Embryonic facial prominence (tissue), 1 donor: ENCODE results near the gene GPA33.

Source experiments
- DNase-seq: peaks from one replicate; pipeline ENCODE4 v3.0.0-alpha.2; 2016; ENCODE audit errors: extremely low spot score

GPA33 gene

GRCh38 chr1:167117225-167117624 lies 27.0 kb upstream of the GPA33 start:
- no peak for DNase-seq

DNA sequence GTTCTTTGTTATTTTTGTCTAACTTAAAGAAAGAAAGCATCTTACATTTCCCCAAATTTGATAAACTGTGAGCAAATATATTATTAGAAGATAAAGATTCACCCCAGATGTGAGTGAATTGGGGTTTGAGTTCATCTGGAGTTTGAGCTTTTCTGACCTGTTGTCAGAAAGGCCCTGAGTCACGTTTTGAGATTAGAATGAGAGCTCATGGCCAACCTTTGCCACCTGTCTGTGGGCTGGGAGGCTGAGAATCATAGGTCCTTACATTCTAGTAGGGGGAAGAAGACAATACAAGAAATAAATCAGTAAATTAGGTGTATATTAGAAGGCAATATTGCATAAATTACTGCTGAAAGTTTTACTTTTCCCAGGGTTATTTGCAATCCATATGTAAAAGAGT lies 26.0 kb upstream of the GPA33 start:
- no peak for DNase-seq

- DNase-seq: no peak
Measured at GRCh38 chr1:167115655-167116054, 25.5 kb upstream of the GPA33 start.

GRCh38 chr1:167114725-167115124 lies 24.5 kb upstream of the GPA33 start:
- DNase-seq: no peak

DNA sequence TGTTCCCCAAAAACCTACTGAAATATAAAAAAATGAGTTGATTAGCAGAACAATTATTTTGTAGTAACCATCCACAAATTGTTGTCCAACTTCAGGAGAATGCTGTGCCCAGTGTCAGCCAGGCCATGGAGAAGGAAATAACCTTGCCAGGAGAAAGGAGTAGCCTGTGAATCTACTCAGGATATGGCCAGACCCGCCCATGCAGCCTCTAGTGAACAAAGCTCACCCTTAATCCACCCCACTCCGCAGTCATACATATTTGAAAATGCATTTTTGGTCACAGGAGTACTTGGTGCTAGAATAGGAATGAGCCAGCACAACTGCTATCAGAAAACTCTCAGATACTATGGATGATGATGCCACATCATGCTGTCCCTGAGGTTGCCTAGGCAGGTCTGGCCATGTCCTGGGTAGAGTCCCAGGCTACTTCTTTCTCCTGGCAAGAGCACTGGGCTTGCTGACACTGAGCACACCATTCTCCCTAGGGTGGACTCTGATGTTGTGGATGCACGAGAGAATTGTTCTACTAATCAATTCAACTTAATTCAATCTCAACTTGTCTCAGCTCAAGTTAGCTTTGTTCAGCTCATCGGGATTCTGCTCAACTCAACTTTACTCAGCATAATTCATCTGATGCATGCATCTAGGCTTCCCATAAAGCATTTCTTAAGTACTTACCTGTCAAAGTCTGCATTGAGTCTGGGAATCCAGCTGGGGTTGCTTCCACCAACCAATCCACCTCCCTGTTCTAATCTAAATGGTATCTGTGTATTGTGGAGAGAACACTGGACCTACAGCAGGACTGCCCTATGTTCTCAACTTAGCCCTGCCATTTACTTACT lies 21.9 kb upstream of the GPA33 start:
- DNase-seq: no peak

DNA sequence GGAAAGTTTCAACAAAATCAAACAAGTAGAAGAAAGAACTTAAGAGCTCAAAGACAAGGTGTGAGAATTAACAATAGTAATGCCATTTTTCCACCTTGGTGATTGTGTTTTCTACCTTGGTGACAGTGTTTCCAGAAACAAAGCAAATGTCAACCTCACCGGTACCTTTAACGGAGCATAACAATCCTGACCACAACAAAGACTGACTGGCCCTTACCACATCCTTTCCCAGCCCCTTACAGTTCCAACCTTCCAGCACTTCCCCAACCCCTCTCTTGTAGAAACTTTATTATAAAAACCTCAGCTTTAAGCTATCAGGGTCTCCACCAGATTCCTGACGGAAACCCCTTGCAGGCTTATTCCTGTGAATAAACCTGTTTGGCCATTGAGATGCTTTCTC lies 20.4 kb upstream of the GPA33 start:
- no peak for DNase-seq

DNA sequence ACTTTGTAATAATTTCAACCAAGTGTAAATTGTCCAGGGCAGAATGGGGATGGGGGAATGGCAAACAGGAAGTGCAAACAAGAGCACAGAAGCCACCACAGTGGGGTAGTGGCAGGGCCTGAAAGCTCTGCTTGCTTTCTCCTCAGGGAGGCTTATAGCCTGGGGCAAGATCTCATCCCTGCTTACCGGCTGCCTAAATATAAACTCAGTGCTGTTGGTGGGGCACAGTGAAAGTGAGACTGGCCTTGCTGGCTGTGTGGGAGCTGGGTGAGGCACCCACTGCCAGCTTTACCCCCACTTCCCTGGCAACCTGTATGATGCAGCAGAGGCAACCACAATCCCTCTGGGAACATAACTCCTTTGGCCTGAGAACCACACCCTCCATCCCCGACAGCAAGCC lies 18.9 kb upstream of the GPA33 start:
- DNase-seq: no peak

DNA sequence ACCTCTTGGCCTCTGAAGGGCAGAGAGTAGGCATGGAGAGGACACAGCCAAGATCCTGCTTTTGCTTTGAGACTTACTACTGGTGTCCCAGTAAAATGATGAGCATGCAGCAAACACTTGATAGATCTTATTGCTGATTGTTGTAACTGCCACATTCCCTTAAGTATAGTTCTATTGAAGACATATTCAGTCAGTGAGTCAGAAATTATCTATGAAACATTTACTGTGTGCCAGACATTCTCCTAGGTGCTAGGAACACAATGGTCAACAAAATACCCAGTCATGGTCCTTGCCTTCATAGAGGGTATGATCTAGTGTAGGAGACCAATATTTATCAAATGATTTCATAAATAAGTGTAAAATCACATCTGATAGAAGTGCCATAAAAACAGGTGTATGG lies 17.3 kb upstream of the GPA33 start:
- DNase-seq: no peak

- DNase-seq: no peak
Measured at GRCh38 chr1:167106119-167106461, 15.9 kb upstream of the GPA33 start.

GRCh38 chr1:167105271-167106118 lies 15.3 kb upstream of the GPA33 start:
- no peak for DNase-seq

GRCh38 chr1:167104256-167104633 lies 14.1 kb upstream of the GPA33 start:
- DNase-seq: no peak

DNA sequence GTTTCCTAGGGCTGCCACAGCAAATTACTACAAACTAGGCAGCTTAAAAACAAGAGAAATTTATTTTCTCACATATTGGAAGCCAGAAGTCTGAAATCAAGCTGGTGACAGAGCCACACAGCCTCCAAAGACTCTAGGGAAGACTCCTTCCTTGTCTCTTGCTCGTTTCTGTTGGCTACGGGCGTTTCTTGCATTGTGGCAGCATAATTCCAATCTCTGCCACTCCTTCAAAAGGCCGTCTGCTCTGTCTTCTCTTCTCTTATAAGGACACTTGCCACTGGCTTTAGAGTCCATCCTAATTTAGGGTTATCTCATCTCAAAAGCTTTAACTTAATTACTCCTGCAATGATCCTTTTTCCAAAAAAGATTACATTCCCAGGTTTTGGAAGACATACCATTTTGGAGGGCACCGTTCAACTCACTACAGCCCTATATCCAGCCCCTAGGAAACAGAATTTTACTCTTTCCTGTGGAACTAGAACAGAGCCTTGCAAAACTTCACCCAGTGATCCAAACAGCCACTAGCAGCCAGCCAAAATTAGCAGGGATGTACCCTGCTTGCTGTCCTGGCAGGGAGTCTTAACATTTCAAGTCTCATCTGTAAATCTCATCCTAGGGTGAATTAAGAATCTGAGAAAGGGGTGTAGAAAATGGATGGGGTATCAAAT lies 12.9 kb upstream of the GPA33 start:
- DNase-seq: no peak

GRCh38 chr1:167101754-167102153 lies 11.6 kb upstream of the GPA33 start:
- no peak for DNase-seq

DNA sequence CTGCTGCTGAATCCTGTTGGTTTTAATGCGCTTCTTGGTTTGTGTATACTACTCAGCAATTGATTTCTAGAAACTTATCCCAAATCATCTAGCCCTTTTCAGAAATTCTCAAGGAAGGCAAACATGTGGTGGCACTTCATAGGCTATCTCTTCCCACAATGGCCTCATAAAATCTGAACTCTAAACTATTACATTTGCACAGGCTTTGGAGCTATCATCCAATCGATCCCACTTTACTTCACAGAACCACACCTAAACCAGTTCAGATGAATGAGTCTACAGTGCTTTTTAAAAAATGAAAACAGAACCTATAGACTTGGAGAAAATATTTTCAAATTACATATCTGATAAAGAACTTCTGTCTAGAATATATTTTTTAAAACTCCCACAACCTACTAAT lies 10.6 kb upstream of the GPA33 start:
- no peak for DNase-seq

- DNase-seq: no peak
Measured at GRCh38 chr1:167099851-167100250, 9.7 kb upstream of the GPA33 start.

DNA sequence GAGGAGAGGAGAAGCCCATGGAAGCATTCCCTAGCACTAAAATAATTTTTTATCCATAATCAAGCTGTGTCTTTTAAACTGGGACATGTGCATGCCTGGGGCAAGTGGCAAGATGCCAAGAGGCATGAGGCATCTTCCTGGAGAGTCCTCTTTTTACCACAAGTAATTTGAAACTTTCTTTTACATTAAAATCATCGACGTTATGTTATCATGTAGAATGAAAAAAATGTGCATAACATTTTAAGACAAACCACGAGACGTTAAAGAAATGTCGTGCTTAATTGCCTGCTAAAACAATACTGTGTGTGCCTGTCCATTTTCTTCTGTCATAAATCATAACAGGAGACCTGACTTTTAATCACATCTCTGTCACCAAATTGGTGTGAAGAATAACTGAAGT lies 5.2 kb upstream of the GPA33 start:
- DNase-seq: no peak

- DNase-seq: no peak
Measured at GRCh38 chr1:167094690-167095089, 4.5 kb upstream of the GPA33 start.

- DNase-seq: no peak
Measured at GRCh38 chr1:167093846-167094516, 3.8 kb upstream of the GPA33 start, which contains the start of gene STYXL2. Gene STYXL2 (plus strand): TSS chr1:167094075. CDS start chr1:167094850, 775 bp downstream.

DNA sequence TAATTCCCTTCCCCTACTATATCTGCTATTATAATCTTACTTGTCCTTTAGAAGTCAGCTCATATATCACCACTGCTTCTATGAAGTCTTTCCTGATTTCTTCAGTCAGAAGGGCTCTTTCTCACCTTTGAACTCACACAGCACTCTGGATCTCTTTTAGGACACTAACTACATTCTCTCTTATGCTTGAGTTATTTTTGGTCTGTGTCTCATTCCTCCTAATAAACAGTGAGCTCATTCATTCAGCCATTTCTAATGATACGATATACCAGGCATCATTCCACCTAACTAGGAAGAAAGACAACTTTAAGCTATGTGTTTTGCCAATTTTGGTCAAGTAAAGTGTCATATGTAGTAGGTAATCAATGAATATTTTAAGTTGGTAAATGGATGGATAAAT lies 2.5 kb upstream of the GPA33 start:
- DNase-seq: no peak

GRCh38 chr1:167089939-167090313 lies 251 bp downstream of the GPA33 start:
- no peak for DNase-seq

GRCh38 chr1:167088746-167089417 lies 1.3 kb downstream of the GPA33 start:
- no peak for DNase-seq
